Measurements from ENCODE around the gene MAPT.
"Not testable (repeated sequence)": the region's sequence is repeated elsewhere in the genome, so short reads cannot be mapped to it uniquely, and the experiment has no call there.

Gene MAPT

GRCh38 chr17:45927247-45927646 is 32.9 kb downstream of the MAPT start:
- no peak for DNase-seq (ENCODE audit: low read depth in 2 of 2)

- no peak for DNase-seq (ENCODE audit: low read depth in 2 of 2)
These were observed 35.0 kb downstream of the MAPT start for GRCh38 chr17:45929344-45929743.

DNA sequence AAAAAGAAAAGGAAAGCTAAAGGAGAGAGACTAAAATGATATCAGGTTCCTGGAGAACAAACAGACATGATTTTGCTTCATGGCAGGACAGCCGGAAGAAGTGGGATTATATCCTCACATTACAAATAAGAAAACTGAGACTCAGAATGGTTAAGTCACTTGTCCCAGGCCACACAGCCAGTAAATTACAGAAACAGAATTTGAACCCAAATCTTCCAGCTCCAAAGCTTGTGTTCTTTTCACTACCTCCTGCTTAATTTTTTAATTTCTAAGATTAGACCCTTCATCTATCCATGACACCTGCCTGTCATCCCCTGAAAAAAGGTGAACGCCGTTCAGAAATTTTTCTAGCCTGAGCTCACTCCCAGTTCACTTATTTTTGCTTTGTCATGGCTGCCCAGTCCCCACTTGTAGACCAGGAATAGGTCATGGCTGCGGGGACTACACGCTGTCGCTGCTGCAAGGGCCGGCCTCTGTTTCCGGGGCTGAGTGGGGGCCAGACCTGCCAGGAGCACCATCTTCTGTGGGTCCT is 36.1 kb downstream of the MAPT start:
- DNase-seq (ENCODE audit: low read depth in 2 of 2), result no peak

DNA sequence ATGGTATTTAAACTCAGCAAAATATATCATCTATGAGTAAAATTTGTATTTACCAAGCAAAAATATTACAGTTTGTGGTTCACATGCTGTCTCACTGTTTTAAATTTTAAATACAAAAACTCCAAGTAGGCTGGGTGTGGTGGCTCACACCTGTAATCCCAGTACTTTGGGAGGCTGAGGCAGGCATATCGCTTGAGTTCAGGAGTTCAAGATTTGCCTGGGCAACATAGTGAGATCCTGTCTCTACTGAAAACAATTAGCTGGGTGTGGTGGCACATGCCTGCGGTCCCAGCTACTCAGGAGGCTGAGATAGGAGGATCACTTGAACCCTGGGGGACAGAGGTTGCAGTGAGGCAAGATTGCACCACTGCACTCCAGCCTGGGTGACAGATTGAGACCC is 37.3 kb downstream of the MAPT start:
- no peak for DNase-seq (ENCODE audit: low read depth in 2 of 2)

- no peak for DNase-seq (ENCODE audit: low read depth in 2 of 2)
These were observed 40.0 kb downstream of the MAPT start for GRCh38 chr17:45934044-45934979.

- no peak for DNase-seq (ENCODE audit: low read depth in 2 of 2)
These were observed 40.9 kb downstream of the MAPT start for GRCh38 chr17:45935197-45935709.

DNA sequence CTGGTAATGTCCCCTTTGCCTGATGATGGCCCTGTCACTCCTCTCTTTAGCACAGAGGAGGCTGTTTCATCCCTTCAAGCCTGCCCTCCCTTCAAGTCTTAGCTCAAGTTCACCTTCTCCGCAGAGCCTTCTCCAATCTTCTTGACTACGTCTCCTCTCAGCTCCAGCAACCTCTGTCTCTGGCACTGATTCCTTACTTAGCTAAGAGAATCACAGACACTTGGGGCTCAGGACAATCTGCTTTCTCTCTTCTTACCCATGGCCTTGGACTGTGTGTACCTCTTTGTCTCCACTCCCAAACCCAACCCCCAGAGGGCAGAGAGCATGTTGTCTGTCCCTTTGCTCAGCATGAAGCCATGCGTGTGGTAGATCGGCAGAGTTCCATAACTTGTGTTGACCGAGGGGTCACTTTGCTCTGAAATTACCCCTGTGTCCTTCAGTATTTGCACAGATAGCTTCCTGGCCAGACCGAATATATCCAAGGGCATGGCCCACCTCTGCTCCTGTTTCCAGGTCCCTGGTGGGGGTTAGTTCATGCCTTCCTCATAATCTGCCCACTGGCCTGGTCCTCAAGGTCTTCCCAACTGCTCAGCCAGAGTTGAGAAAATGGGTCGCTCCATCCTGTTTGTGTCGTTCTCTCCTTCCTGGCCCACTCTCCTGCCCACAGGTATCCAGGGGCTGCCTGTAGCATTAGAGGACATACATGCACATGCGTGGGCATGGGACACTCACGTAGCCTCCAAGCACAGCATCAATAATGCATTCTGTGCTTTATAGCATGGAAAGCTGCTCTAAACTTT is 41.6 kb downstream of the MAPT start:
- no peak for DNase-seq (ENCODE audit: low read depth in 2 of 2)

DNA sequence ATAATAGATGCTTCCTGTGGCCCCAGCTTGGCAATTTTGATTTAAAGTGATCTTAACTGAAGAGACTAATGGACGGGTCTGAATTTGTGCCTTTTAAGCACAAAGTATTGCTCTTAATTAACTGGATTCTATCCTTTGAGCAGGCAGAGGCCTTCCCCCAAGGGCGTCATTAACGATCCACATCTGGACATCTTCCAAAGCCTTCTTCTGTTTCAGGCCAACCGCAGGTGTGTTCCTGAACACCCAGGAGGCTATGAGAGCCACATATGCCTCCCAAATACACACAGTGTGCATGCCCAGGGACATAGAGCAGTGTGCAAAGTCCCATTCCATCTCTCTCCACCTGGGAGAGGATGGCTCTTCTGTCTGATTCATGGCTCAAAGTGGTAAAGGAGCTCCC is 42.3 kb downstream of the MAPT start:
- DNase-seq (ENCODE audit: low read depth in 2 of 2), result no peak

DNA sequence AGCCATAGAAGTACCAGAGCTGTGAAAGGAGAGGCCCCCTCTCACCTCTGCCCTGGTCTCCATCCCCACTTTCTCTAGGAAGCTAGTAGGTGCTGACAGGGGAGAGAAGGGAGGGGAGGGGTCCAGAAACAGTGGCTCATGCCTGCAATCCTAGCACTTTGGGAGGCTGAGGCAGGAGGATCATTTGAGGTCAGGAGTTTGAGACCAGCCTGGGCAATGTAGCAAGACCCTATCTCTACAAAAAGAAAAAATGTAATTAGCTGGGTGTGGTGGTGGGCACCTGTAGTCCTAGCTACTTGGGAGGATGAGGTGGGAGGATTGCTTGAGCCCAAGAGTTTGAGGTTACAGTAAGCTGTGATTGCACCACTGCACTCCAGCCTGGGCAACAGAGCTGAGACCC is 42.8 kb downstream of the MAPT start:
- DNase-seq (ENCODE audit: low read depth in 2 of 2), result not testable (repeated sequence)

DNA sequence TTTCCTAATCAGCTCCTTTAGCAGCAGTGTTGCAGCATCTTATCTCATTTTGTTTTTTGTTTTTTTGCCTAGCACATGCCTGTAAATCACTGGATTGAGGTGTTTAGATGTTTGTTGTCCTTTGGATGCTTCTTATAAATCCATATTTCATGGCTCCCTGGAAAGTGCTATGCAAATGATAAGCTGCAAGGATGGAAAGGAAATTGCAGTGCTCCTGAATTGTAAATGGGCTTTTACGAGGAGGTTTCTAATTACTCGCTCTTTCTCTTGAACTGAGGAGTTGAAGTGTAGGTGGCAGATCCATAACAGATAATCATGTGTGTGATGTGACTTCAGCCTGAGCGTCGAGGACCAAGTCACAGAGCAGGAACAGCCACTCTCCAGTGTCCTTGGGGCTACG is 45.0 kb downstream of the MAPT start:
- no peak for DNase-seq (ENCODE audit: low read depth in 2 of 2)

- no peak for DNase-seq (ENCODE audit: low read depth in 2 of 2)
These were observed 45.9 kb downstream of the MAPT start for GRCh38 chr17:45940293-45940692.

DNA sequence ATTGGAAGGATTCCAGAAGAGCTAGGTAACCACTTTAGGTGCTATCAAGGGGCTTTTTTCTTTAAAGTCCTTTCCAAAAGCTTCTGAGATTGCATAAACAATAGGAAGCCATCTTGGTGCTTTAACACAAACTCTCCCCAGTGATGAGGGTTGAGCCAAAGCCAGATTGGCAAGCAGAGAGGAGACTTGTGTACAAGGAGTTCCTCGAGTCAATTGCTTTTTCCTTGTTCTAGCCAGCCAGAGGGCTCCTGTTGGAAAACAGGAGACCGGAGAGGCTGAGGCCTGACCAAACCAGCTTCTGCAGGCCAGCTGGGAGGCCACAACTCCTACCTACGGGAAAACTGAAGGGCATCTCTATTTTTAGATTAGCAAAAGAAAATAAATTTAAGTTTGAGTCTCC is 46.5 kb downstream of the MAPT start:
- DNase-seq (ENCODE audit: low read depth in 2 of 2), result no peak

DNA sequence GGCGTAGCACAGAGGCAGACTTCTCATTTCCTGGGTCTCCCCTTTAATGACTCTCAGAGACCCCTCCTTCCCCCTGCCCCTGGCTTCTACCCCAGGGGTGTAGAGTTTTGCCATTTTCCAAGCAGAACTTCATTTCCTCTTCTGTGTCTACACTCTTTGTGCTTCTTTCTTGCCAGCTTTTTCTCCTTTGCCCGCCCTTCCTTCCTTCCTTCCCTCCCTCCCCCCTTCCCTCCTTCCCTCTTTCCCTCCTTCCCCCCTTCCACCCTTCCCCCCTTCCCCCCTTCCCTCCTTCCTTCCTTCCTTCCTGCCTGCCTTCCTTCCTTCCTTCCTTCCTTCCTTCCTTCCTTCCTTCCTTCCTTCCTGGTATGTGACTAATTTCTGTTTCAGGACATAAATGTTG is 47.0 kb downstream of the MAPT start:
- DNase-seq (ENCODE audit: low read depth in 2 of 2), result no peak

DNA sequence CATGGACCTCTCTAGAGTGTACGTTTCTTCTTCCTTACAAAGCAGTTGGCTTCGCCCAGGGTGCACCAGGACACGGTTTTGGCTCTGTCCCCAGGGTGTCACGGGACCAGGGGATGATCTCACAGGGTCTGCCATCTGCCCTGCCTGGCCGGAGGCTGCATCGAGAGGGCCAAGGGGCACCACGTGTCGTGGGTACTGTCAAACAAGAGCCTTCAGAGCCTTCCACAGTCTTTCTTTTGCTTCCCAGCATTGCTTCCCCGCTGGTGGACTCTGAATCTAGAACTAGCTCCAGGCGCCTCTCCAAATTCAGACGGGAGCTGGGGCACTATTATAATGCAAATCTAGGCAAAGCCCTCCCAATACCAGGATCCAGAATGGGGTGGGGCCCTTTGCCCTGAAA is 47.9 kb downstream of the MAPT start:
- DNase-seq (ENCODE audit: low read depth in 2 of 2), result no peak

DNA sequence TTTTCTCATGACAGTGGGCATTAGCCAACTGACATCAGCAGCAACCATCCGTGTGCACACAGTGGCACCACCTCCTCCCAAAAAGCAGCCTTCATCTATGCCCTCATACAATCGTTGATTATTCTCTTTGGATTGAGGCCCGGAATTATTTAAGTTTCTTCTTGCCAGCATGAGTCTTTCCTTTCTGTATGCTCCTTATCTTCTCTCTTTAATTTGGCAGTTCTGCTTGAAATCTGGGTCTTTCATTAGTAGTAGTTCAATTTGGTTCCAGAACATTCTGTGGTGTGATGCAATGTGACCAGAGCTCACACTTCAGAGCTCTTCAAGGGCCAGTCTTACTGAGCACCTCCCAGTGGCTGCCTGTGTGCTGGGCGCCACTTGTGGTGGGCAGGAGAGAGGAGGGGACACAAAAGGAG is 52.5 kb downstream of the MAPT start:
- DNase-seq (ENCODE audit: low read depth in 2 of 2), result no peak

- no peak for DNase-seq (ENCODE audit: low read depth in 2 of 2)
These were observed 54.1 kb downstream of the MAPT start for GRCh38 chr17:45948498-45948880.

- DNase-seq (ENCODE audit: low read depth in 2 of 2), result peak; percentile 63 to 64
These were observed 54.7 kb downstream of the MAPT start for GRCh38 chr17:45948881-45949624.

DNA sequence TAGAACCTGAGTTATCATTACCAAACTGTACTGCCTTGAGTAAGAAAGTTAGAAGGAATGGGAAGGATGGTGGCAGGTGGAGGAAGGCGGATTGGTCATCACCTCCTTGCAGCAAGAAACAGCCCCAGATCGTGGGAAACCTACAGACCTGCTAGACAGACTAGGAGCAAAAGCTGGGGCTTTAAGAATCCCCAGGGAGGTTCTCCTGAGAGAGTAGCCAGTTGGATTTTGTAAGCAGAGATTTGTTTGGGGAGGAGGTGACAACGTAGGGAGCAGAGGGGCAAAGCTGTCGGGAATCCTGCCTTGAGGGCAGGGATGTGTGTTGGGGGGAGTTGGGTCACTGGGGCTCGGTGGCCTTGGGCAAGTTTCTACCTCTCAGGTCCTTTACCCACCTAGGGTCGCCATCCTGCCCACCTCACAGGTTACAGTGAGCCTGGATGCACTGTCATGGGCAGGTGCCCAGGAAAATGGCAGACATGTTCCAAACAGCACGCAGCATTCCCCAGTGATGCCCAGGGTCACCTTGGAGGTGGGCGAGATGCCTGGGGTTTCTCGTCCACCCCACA is 55.5 kb downstream of the MAPT start:
- DNase-seq (ENCODE audit: low read depth in 2 of 2), result no peak

DNA sequence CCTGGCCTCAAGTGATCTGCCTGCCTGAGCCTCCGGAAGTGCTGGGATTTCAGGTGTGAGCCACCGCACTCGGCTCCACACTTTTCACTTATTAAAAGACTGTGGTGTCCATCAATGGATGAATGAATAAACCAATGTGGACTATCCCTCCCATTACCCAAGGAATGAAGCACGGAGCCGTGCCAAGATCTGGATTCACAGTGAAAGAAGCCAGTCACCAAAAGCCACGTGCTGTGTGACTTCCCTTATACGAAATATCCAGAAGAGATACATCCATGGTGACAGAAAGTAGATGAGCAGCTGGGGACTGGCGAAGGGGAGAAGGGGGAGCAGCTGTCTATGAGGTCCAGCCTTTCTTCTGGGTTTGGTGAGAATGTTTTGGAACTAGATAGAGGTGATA is 56.5 kb downstream of the MAPT start:
- no peak for DNase-seq (ENCODE audit: low read depth in 2 of 2)

DNA sequence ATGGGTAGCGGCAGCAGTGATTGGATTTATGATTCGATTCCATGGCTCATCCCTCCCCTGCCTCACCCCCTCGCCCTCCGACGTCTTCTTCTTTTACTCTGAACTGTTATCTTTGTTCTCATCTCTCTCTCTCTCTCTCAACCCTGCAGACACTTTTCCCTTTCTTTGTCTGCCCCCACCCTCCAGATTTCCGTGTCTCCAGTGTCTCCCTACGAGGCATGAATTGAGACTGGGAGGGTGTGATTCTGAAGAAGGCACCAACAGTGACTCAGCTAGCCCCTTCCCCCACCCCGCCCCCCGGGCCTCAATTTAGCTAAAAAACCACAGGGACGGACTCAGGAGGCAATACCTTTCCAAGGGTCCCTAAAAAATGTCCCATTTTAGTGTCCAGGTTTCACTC is 57.0 kb downstream of the MAPT start:
- DNase-seq (ENCODE audit: low read depth in 2 of 2), result no peak

DNA sequence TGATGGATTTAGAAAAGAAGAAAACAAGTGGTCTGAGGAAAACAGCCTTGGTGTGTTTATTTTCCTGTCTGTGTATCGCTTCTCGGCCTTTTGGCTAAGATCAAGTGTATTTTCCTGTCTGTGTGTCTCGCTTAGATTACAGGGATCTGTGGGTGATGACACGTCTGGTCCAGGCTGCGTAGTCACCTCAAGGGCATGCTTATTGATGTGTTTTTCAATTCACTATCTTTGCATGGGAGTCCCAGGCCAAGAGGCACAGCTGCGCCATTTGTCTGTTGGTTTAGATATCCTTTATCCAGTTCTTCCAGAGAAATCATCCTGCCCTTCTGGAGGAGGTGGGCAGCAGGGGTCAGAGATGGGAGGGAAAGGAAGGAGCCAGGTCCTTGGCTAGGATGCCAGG is 57.6 kb downstream of the MAPT start:
- no peak for DNase-seq (ENCODE audit: low read depth in 2 of 2)
